GM18951 (cell line): ENCODE measurements around the gene LIPA.

Source experiments
- POLR2A ChIP-seq: IDR thresholded peaks from 4 replicates; pipeline ENCODE4 v1.6.1; 2011; ENCODE audit warnings: mild to moderate bottlenecking; ENCODE audit not compliant: insufficient read length, insufficient read depth; ENCODE audit errors: extremely low read depth
- in situ Hi-C: fragments of 300-500 bp; cut with MboI; formaldehyde crosslinking; loops from one replicate; pipeline ENCODE4 v1.12.0; 2022; ENCODE audit warnings: low sequenced_read_pairs, mixed read lengths, inconsistent platforms; ENCODE audit not compliant: unreplicated experiment

Gene LIPA

GRCh38 chr10:89242840-89243568, 8.6 kb downstream of the LIPA start:
- in situ Hi-C loops: no loop called here

GRCh38 chr10:89242345-89242684, 9.3 kb downstream of the LIPA start:
- in situ Hi-C loops: no loop called here
- no peak for TF ChIP-seq POLR2A

More at GRCh38 chr10:89242840-89243568, 8.6 kb downstream of the LIPA start:
- no peak for TF ChIP-seq POLR2A

- in situ Hi-C loops: no loop called here
- no peak for TF ChIP-seq POLR2A
These were observed 9.9 kb downstream of the LIPA start for GRCh38 chr10:89241486-89242344.

- no peak for TF ChIP-seq POLR2A
- in situ Hi-C loops: no loop called here
These were observed 10.5 kb downstream of the LIPA start for GRCh38 chr10:89241026-89241425.

DNA sequence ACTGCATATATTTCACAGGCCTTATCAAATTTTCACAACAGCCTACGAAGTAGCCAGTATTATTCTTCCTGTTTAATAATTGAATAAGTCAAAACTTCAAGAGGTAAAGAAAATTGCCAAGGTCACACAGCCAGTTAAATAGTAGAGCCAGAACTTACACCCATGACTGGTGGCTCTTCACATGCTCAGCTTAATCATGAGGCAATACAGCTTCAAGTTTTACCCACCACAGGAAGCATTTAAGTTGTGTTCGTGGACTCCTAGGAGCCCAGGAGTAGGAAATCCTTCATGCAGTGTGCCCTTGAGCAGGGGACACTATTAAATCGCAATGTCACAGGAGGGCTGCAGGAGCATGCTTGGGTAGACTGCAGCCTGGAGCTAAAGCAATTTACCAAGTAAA, 11.1 kb downstream of the LIPA start:
- in situ Hi-C loops: no loop called here
- TF ChIP-seq POLR2A: no peak

GRCh38 chr10:89238956-89239644, 12.5 kb downstream of the LIPA start:
- in situ Hi-C loops: no loop called here
- no peak for TF ChIP-seq POLR2A

GRCh38 chr10:89237849-89238248, 13.7 kb downstream of the LIPA start:
- in situ Hi-C loops: no loop called here

DNA sequence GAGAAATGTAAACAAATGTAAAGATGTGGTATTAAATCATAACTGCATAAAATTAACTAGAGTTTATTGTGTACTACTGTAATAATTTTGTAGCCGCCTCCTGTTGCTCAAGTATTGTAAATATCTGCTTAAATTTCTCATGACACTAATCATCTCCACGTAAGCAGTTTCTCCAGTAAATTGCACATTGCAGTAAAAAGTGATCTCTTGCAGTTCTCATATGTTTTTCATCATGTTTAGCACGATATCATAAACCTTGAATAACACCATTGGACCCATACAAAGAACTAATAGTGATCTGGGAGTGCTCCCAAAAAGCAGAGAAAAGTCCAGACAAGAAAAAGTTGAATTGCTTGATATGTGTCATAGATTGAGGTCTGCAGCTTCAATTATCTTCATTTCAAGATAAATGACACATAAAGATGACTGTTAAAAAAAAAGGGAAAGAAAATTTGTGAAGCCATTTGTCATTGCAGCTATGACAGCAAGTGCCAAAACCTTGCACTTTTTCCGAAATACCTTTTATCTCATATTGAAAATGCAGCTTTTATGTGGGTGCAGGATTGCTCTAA, 15.3 kb downstream of the LIPA start:
- TF ChIP-seq POLR2A: no peak
- in situ Hi-C loops: no loop called here

More at GRCh38 chr10:89237849-89238248, 13.7 kb downstream of the LIPA start:
- no peak for TF ChIP-seq POLR2A

DNA sequence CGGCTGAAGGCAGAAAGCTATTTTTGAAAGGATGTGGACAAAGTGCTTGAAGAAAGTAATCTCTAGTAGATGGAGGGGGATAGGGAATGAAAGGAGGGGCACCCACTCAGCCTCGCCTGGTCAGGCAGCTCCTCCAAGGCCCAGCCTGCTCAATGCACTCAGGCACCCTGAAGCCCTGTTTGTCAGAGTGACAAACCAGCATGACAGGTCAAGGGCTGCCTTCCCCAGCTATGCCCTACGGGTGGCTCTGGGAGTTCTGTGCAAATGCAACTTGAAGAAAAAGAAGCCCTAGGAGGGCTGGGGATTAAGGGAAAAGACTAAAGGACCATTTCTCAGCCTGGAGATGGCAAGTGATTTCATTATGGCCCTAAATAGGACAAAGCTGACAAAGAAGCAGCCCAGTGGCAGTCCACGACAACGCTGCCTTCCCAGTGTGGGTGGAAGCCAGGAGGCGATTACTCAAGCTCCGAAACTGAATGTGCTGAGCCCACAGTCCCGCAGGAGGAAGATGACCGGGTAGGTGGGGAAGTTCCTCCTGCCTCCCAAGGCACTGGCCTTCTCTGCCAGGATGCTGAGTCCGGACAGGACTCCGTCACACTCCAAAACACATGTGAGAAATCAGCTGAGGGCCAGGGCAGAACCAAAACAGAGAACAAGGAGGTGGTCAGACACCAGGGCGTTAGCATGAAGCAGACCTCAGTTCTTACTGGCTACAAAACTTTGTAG, 16.3 kb downstream of the LIPA start:
- no peak for TF ChIP-seq POLR2A
- in situ Hi-C loops: no loop called here

- no peak for TF ChIP-seq POLR2A
- in situ Hi-C loops: no loop called here
These were observed 18.5 kb downstream of the LIPA start for GRCh38 chr10:89233033-89233432.

DNA sequence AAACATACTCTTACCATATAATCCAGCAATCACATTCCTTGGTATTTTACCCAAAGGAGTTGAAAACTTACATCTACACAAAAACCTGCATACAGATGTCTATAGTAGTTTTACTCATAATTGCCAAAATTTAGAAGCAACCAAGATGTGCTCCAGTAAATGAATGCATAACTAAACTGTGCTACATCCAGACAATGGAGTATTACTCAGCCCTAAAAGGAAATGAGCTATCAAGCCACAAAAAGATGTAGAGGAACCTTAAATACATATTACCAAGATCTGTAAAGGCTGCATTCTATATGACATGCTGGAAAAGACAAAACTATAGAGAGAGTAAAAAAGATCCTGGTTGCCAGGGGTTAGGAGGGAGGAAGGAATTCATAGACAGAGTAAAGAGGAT, 22.6 kb downstream of the LIPA start:
- TF ChIP-seq POLR2A: no peak
- in situ Hi-C loops: loop anchor here (10.0 kb wide), 1 partner anchor 294 kb away; no protein-coding TSS in a partner anchor

- in situ Hi-C loops: loop anchor here (10.0 kb wide), 1 partner anchor 293 kb away; no protein-coding TSS in a partner anchor
- TF ChIP-seq POLR2A: no peak
These were observed 23.4 kb downstream of the LIPA start for GRCh38 chr10:89228146-89228545.
